NCI-H524 (cell line): ENCODE data around the gene CCL22.

Source experiments
- DNase-seq, 2 experiments: peaks; one replicate each; lab custom pipeline; 2025; lab: John Stamatoyannopoulos, UW

Gene CCL22

GRCh38 chr16:57376313-57376818, 17.8 kb downstream of the CCL22 start:
- no peak for DNase-seq

DNA sequence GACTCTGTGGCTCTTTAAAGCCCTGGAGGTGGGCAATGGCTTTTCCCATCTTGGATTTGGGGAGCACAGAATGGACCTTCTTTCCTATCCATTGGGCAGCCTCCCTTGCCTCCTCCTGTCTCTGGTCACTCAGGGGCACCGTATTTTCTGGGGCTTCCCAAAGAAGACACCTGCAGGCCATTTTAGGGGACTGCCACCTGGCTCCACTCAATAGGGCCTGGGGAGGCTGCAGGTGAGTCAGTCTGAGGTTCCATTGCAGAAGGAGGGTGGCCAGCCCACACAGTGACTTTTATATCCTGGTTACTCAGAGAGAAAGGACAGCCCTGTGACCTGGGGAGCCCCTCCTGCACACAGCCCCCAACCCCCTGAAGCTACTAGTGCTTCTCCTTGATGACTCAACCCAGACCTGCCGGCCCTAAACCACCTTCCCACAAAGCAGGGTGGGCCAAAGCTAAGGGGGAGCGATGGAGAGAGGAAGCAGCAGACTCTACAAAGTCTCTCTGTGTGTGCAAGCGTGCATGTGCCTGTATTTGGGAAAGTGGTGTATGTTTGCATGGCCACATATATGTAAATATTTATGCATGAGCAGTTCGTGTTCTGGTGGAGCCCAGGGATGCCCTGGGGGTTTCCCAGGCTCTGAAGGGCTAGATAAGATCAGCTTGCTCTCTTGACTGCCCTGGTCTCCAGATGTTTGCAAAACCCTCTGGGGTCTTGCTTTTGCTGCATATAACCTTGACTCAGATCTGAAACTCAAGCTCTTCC, 18.7 kb downstream of the CCL22 start:
- no peak for DNase-seq

DNA sequence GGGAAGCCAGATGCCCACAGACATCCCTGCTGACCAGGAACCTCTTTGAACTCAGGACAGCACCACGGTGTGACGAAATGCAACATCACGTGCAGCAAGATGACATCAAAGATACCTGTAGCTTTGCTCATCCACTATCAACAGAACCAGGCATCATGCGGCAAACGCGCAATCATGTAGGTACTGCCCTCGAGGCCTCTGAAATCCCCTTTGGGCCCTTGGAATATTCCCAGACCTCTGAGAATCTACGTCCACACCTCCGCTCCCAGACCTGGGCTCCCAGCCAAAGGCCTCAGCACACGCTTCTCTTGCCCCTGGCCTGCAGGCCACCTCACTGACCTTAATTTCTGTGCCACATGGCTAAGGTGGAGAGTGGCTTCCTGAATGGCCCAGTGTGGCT, 21.0 kb downstream of the CCL22 start:
- DNase-seq: no peak

DNA sequence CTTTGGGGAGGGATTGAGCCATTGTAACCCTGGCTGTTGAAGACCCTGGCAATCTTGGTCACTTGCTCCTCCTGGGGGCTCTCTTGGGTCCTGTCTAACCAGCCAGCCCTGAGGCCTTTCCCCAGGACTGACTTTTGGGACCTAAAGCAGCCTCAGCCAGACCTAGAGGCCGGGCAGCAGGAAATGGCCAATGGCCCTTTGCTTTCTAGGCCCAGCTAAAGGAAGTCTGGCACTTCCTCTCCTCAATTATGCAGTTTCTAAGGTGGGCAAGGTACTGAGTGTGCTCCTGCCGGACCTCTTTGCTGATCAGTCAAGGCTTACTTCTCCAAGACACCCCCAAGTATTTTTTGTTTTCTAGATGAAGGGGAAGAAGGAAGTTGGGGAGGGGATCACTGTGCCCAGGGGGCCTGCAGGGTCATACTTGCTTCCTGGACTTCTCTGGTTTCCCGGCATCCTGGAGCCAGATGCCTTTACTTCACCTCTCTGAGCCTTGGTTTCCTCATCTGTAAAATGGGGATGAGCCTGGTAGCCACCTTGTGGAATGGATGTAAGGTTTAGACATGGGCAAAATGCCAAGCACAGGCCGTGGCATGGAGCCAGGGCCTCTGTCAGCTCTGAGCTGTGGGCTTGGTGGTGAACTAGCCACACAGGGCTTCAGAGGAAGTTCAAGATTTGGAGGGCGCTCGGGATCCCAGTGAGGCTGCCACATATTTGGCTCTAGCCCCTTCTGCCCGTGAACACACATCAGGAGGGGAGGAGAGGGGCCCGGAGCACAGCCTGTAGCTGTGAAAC, 22.3 kb downstream of the CCL22 start:
- DNase-seq: no peak

- DNase-seq: no peak
Measured at GRCh38 chr16:57381791-57382534, 23.4 kb downstream of the CCL22 start.

GRCh38 chr16:57382535-57383275, 24.1 kb downstream of the CCL22 start:
- no peak for DNase-seq

- DNase-seq: no peak
Measured at GRCh38 chr16:57383276-57384247, 25.0 kb downstream of the CCL22 start.

DNA sequence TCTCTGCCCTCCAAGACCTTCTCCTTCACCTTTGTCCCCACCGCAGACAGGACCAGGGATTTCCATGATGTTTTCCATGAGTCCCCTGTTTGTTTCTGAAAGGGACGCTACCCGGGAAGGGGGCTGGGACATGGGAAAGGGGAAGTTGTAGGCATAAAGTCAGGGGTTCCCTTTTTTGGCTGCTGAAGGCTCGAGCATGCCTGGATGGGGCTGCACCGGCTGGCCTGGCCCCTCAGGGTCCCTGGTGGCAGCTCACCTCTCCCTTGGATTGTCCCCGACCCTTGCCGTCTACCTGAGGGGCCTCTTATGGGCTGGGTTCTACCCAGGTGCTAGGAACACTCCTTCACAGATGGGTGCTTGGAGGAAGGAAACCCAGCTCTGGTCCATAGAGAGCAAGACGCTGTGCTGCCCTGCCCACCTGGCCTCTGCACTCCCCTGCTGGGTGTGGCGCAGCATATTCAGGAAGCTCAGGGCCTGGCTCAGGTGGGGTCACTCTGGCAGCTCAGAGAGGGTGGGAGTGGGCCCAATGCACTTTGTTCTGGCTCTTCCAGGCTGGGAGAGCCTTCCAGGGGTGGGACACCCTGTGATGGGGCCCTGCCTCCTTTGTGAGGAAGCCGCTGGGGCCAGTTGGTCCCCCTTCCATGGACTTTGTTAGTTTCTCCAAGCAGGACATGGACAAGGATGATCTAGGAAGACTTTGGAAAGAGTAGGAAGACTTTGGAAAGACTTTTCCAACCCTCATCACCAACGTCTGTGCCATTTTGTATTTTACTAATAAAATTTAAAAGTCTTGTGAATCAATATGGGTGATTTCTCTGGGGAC, 25.9 kb downstream of the CCL22 start:
- DNase-seq: no peak

DNA sequence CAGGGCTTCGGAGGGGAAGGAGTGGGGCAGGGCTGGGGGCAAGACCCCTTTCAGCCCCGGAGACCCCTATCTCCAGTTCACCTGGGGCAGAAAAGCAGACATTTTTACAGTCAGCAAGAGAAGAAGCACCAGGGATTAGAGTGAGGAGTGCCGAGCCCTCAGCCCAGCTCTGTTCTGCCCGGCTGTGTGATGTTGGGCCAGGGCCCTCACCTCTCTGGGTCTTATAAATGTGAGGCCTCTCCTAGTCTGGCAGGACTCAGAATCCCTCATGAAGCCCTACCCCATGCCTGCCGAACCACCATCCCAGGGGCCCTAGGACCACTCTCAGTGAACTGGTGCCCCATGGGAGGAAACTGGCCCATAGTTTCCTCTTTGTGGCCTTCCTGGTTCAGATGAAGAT, 26.5 kb downstream of the CCL22 start:
- DNase-seq: no peak

- DNase-seq: no peak
Measured at GRCh38 chr16:57386381-57386951, 27.9 kb downstream of the CCL22 start.

DNA sequence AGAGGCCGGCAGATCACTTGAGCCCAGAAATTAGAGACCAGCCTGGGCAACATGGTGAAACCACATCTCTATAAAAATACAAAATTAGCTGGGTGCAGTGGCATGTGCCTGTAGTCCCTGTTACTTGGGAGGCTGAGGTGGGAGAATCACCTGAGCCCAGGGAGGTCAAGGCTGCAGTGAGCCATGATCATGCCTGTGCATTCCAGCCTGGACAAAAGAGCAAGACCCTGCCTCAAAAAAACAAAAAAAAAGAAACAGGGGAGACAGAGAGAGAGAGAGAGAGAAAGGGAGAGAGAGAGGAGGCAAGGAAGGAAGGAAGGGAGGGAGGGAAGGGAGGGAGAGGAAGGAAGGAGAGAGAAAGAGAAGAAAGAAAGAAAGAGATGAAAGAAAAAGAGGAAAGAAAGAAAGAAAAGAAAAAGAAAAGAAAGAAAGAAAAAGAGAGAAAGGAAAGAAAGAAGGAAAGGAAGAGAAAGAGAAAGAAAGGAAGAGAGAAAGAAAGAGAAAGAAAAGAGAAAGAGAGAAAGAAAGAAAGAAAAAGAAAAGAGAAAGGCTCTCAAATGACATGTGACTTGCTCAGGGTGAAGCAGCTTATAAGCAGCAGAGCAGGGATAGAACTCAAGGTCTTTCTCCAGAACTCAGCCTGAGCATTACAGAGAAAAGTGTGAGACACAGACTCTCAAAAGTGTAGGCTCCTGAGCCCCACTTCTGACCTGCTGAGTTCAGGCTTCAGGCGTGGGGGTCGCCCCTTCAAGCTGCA, 29.2 kb downstream of the CCL22 start:
- no peak for DNase-seq

GRCh38 chr16:57388359-57389086, 29.9 kb downstream of the CCL22 start:
- no peak for DNase-seq

GRCh38 chr16:57389087-57389468, 30.5 kb downstream of the CCL22 start:
- no peak for DNase-seq

DNA sequence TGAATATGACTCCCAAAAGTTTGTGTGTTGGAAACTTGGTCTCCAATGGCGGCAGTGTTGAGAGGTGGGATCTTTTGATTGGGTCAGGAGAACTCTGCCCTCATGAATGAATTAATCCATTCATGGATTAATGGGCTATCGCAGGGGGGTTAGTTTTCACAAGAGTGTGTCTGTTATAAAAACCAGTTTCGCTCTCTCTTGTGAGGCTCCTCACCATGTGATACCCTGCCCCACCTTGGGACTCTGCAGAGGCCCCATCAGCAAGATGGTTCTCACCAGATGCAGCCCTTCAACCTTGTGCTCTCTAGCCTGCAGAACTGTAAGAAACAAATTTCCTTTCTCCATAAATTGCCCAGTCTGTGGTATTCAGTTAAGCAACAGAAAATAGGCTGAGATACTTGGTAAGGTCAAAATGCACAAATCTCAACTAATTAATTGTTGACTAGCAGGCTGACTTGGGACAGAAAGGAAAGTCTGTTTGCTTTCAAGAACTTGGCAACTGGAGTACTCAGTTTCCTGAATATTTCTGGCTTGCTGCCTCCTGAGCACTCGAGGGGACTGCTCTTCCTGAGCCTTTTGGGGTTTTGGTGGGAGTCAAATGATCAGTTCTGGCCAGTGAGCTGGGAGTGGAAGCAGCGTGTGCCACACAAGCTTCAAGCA, 32.2 kb downstream of the CCL22 start:
- DNase-seq: no peak

DNA sequence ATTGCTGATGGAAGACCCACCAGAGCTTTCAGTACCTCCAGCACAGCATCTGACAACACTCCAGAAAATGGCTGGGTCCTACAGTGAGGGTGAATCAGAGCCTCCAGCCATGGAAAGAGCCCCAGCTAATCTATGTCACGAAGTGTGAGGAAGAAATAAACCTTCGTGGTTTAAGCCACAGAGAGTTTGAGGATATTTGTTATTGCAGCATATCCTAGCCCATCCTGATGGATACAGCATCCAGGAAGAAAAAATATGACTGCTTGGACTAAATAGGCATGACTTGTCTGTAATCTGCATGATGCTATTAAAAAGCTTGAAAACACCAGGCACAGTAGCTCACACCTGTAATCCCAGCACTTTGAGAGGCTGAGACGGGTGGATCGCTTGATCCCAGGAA, 32.7 kb downstream of the CCL22 start:
- no peak for DNase-seq

- no peak for DNase-seq
Measured at GRCh38 chr16:57391708-57392107, 33.1 kb downstream of the CCL22 start.

DNA sequence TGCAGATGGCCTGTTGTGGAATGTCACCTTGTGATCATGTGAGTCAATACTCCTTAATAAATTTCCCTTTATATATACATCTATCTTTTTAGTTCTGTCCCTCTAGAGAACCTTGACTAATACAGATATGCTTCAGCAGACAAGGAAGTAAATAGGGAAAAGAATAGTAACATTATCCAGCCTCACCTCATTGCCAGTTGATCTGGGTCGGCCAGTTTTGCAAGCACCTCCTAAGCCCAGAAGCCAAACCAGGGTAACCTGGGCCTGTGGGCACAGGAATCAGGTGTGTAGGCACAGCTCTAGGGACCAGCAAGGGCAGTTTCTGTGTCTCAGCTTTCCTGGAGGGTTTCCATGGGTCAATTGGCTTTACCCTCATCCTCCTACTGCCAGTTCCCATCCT, 34.1 kb downstream of the CCL22 start:
- no peak for DNase-seq
